ENCODE measurements around the gene SLC1A4. TPM values are rescaled to one million over a fixed set of nuclear protein-coding genes. Genes with fewer than 3 reads are reported as not detected.

Gene SLC1A4
- total RNA-seq, 1 experiment from 2014 or later = 27.5 TPM

Other genes starting within 250 kb of the SLC1A4 start
- 5.1 and 6.3 TPM in 2 replicates for gene CEP68, start 67.0 kb downstream of the SLC1A4 start, total RNA-seq (2014; rRNA removed; shearing (Covaris generic))
- gene RAB1A, start 140.7 kb downstream of the SLC1A4 start, total RNA-seq (2014; rRNA removed; shearing (Covaris generic)) = 127 TPM in 2 replicates
- gene ACTR2, start 238.4 kb downstream of the SLC1A4 start, total RNA-seq (2014; rRNA removed; shearing (Covaris generic)) = 106 and 150 TPM in 2 replicates